ENCODE results near the gene PIM2. TPM values are rescaled to one million over a fixed set of nuclear protein-coding genes. Genes with fewer than 3 reads are reported as not detected.

PIM2 gene
- total and polyA plus RNA-seq, 2 of the 4 experiments (the other 2 are of a cell fraction) = 7.3 to 9.4 TPM

GRCh38 chrX:48899078-48899410 lies 19.8 kb downstream of the PIM2 start:
- WGBS, 2 experiments (ENCODE audit: extremely low coverage in 2 of 2, insufficient read length in 1 of 2) = 70% methylated on average over 4 of the region's 8 CpGs; no CpG with 5 or more reads in 1 of the 2 experiments
- peaks cover 11% of the 10 kb centered on the region for H3K36me3 ChIP-seq (ENCODE audit: control insufficient read depth, insufficient read depth, low read length)

More at GRCh38 chrX:48899078-48899410, 19.8 kb downstream of the PIM2 start:
- dilution Hi-C loops (cut with HindIII; ENCODE audit: low sequenced_read_pairs, unreplicated experiment) = no loop called here
- Histone ChIP-seq H3K14ac (replicated peaks; ENCODE audit: low read depth, low read length) (no peak overlapping the region), H2BK20ac (ENCODE audit: low read depth, low read length) (no peak overlapping the region), H3K9me3 (ENCODE audit: control insufficient read depth, insufficient read depth, low read length) (no peaks in the 10 kb centered on the region), H3K27ac (ENCODE audit: insufficient read depth, low read length) (no peak overlapping the region), H3K9me1 (ENCODE audit: insufficient read depth, low read length) (0 out of 2 replicates have a peak, but pooled peaks cover 4% of the 10 kb centered on the region), H2BK15ac (ENCODE audit: low read depth, low read length) (no peak overlapping the region), H3K79me1 (ENCODE audit: low read depth in 1 of 2, low read length in 2 of 2) (peaks cover 6 to 30% of the 10 kb centered on the region in 2 experiments), H3K9ac (ENCODE audit: low read depth, low read length) (no peak overlapping the region), H2AFZ (replicated peaks; ENCODE audit: low read length, poor library complexity) (no peak overlapping the region), H3K4me3 (ENCODE audit: insufficient read depth, low read depth, low read length) (no peak overlapping the region), H2AK5ac (ENCODE audit: low read depth, low read length) (no peak overlapping the region), H3K4me2 (ENCODE audit: low read depth, low read length) (no peak overlapping the region), H2AK9ac (replicated peaks; ENCODE audit: low read depth, low read length, poor library complexity) (no peak overlapping the region), H3K4me1 (ENCODE audit: control insufficient read depth, insufficient read depth, low read length) (0 out of 2 replicates have a peak, but pooled peaks cover 2% of the 10 kb centered on the region), H2BK120ac (ENCODE audit: low read depth, low read length) (no peak overlapping the region), H3K56ac (ENCODE audit: extremely low read depth, insufficient read depth, low read length) (no peak overlapping the region), H3K18ac (ENCODE audit: low read depth, low read length) (no peak overlapping the region), H4K20me1 (ENCODE audit: insufficient read depth, low read length) (peaks cover 7% of the 10 kb centered on the region; the same call in 1 of the 2 replicates), H3K27me3 (ENCODE audit: control insufficient read depth, insufficient read depth, low read length) (no peaks in the 10 kb centered on the region), H4K91ac (ENCODE audit: insufficient read depth, low read depth, low read length) (no peak overlapping the region), H2BK5ac (ENCODE audit: low read depth, low read length, poor library complexity, severe bottlenecking) (no peak overlapping the region), H3K23ac (ENCODE audit: low read depth, low read length) (no peak overlapping the region), H4K8ac (ENCODE audit: low read depth in 2 of 2, low read length in 2 of 2) (no peak overlapping the region), H3K4ac (ENCODE audit: low read depth, low read length) (no peak overlapping the region), H4K5ac (ENCODE audit: low read depth, low read length) (no peak overlapping the region)
- in situ Hi-C loops (cut with MboI; ENCODE audit: low sequenced_read_pairs) = no loop called here
- intact Hi-C loops (cut with micrococcal nuclease) = no loop called here
- BruUV-seq (replicated peaks) = no TSS peak
- ChIA-PET CTCF (no interaction called here), POLR2A (ENCODE audit: unreplicated experiment) (no interaction called here)
- DNase-seq (no peak), ATAC-seq (ENCODE audit: low read depth) (no peak)
- TF ChIP-seq BHLHE40 (IDR thresholded peaks at IDR 0.05; ENCODE audit: low read depth, low read length) (no peak), MXI1 (IDR thresholded peaks at IDR 0.05; ENCODE audit: borderline replicate concordance, low read depth, low read length) (no peak), CTCF (conservative IDR thresholded peaks at IDR 0.05; ENCODE audit: low read depth, low read length) (no peak), POLR2A (IDR thresholded peaks at IDR 0.05; ENCODE audit: low read depth, low read length) (no peak), NFE2L2 (IDR thresholded peaks at IDR 0.05; ENCODE audit: low read depth, low read length) (no peak), USF2 (IDR thresholded peaks at IDR 0.05; ENCODE audit: low read depth, low read length) (no peak), MAFK (IDR thresholded peaks at IDR 0.05; ENCODE audit: low read depth, low read length) (no peak), RCOR1 (IDR thresholded peaks at IDR 0.05; ENCODE audit: insufficient replicate concordance, low read length) (no peak), CEBPB (IDR thresholded peaks at IDR 0.05; ENCODE audit: low read depth, low read length) (no peak), MAZ (IDR thresholded peaks at IDR 0.05; ENCODE audit: borderline replicate concordance, low read depth, low read length) (no peak), RAD21 (IDR thresholded peaks at IDR 0.05; ENCODE audit: low read length) (no peak), FOS (IDR thresholded peaks at IDR 0.05; ENCODE audit: low read depth, low read length) (no peak), CHD1 (IDR thresholded peaks at IDR 0.05; ENCODE audit: low read depth, low read length) (no peak), RFX5 (IDR thresholded peaks at IDR 0.05; ENCODE audit: low read depth, low read length) (no peak), SMC3 (IDR thresholded peaks at IDR 0.05; ENCODE audit: low read depth, low read length) (no peak)
- TF ChIP-seq, protein P1, sequence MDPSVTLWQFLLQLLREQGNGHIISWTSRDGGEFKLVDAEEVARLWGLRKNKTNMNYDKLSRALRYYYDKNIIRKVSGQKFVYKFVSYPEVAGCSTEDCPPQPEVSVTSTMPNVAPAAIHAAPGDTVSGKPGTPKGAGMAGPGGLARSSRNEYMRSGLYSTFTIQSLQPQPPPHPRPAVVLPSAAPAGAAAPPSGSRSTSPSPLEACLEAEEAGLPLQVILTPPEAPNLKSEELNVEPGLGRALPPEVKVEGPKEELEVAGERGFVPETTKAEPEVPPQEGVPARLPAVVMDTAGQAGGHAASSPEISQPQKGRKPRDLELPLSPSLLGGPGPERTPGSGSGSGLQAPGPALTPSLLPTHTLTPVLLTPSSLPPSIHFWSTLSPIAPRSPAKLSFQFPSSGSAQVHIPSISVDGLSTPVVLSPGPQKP (IDR thresholded peaks at IDR 0.05; ENCODE audit: borderline replicate concordance, low read depth, low read length) = no peak
